K562 (cell line): ENCODE measurements around the gene VAT1L. TPM values are rescaled to one million over a fixed set of nuclear protein-coding genes. Genes with fewer than 3 reads are reported as not detected.

ENCODE experiments used
- BRCA1 ChIP-seq, 2 experiments: fragments of 450-650 bp in 1 of 2; sonication (generic) in 1 of 2; formaldehyde crosslinking in 1 of 2; IDR thresholded peaks; 2 replicates each; pipeline versions ENCODE4 v1.5.0 to v1.6.1; 2017 to 2020; ENCODE audit warnings: mild to moderate bottlenecking in 1 of 2, missing genetic modification reagents in 1 of 2
- DPF2 ChIP-seq: fragments of 450-650 bp; IDR thresholded peaks from 2 replicates; pipeline ENCODE4 v1.6.1; 2016
- EGR1 ChIP-seq: fragments of 450-650 bp; conservative IDR thresholded peaks from 2 replicates; pipeline ENCODE4 v1.6.1; 2017; ENCODE audit warnings: mild to moderate bottlenecking
- EHMT2 ChIP-seq: fragments of 450-650 bp; IDR thresholded peaks from 2 replicates; pipeline ENCODE4 v1.6.1; 2018; ENCODE audit warnings: antibody characterized with exemption
- KLF10 ChIP-seq: fragments of 250-450 bp; sonication (Bioruptor Pico); IDR thresholded peaks from 2 replicates; pipeline ENCODE4 v1.6.1; 2021; ENCODE audit warnings: matching md5 sums
- MIER1 ChIP-seq: fragments of 450-650 bp; IDR thresholded peaks from 2 replicates; pipeline ENCODE4 v1.6.1; 2016; ENCODE audit warnings: antibody characterized with exemption, mild to moderate bottlenecking, low read depth
- SAFB2 ChIP-seq: fragments of 200-400 bp; formaldehyde crosslinking; IDR thresholded peaks from 2 replicates; pipeline ENCODE4 v1.6.1; 2018; ENCODE audit warnings: borderline replicate concordance, low read length, low read depth, moderate library complexity; ENCODE audit not compliant: severe bottlenecking
- SMC3 ChIP-seq: conservative IDR thresholded peaks from 2 replicates; pipeline ENCODE4 v1.6.1; 2011; ENCODE audit warnings: low read depth, low read length, improper control_type of control experiment; ENCODE audit not compliant: insufficient read depth
- ZNF212 ChIP-seq: fragments of 450-650 bp; formaldehyde crosslinking; IDR thresholded peaks from 2 replicates; pipeline ENCODE4 v1.4.0; 2020; ENCODE audit warnings: mild to moderate bottlenecking
- ZNF384 ChIP-seq: IDR thresholded peaks from 2 replicates; pipeline ENCODE4 v1.6.1; 2012; ENCODE audit warnings: low read depth, low read length, improper control_type of control experiment
- polyA plus RNA-seq, 8 experiments: library from polyadenylated mRNA; depleted of rRNA in 4 of 8; stranded (reverse) in 5 of 8; unstranded in 3 of 8; fragments of >200 nt; fragmentation: Nextera tagmentation in 2 of 8; fragmentation: Illumina TruSeq in 1 of 8; extraction: Ambion mirVana in 2 of 8; extraction: Trizol in 1 of 8; gene quantifications; 2 replicates each; pipeline versions ENCODE4 v1.2.1 to v1.2.3, GENCODE V29; 2011 to 2014; ENCODE audit warnings: inconsistent platforms in 1 of 8, missing spikeins in 1 of 8
- total RNA-seq, 7 experiments: library from RNA; depleted of rRNA in 6 of 7; stranded (reverse); fragments of >200 nt in 6 of 7; fragmentation: Illumina TruSeq in 2 of 7; extraction: Trizol in 2 of 7; gene quantifications; 2 replicates each; pipeline versions ENCODE4 v1.2.1 to v1.2.3, GENCODE V29; 2011 to 2021; ENCODE audit warnings: low replicate concordance in 1 of 7
- TF ChIP-seq, protein P1 (sequence below), 2 experiments: fragments of 450-650 bp; formaldehyde crosslinking in 1 of 2; IDR thresholded peaks; 2 replicates each; pipeline versions ENCODE4 v1.4.0 to v1.6.1; 2014 to 2020; ENCODE audit warnings: mild to moderate bottlenecking in 2 of 2, borderline replicate concordance in 1 of 2, low read depth in 1 of 2
- TF ChIP-seq, protein P2 (sequence below), 2 experiments: fragments of 450-650 bp; IDR thresholded peaks; 2 replicates each; pipeline ENCODE4 v1.6.1; 2016
- TF ChIP-seq, protein P3 (sequence below): sonication (generic); formaldehyde crosslinking; IDR thresholded peaks from 2 replicates; pipeline ENCODE4 v1.8.0; 2023; ENCODE audit warnings: missing genetic modification reagents, mild to moderate bottlenecking, borderline replicate concordance

Gene VAT1L
- total and polyA plus RNA-seq, 9 of the 15 experiments (the other 6 are each of a cell fraction or from before 2014, with no cell fraction given), result 0.01 TPM; not detected in 8

DNA sequence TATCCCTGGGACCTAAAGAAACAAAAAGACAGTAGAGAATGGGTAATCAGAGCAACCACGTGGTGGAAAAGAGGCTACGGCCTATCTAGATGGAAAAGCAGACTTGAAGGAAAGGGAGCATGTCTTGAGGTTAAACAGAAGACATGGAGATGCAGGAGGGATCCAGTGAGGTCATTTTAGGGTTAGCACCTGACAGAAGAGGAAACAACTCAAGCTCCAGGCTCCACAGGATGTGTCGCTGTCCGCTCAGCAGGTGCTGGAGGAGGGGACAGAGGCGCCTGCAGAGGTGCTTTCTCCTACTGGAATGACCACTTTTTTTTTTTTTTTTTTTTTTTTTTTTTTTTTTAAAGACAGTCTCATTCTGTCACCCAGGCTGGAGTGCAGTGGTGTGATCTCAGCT lies 186.5 kb downstream of the VAT1L start (continued):
- TF ChIP-seq, protein P1, sequence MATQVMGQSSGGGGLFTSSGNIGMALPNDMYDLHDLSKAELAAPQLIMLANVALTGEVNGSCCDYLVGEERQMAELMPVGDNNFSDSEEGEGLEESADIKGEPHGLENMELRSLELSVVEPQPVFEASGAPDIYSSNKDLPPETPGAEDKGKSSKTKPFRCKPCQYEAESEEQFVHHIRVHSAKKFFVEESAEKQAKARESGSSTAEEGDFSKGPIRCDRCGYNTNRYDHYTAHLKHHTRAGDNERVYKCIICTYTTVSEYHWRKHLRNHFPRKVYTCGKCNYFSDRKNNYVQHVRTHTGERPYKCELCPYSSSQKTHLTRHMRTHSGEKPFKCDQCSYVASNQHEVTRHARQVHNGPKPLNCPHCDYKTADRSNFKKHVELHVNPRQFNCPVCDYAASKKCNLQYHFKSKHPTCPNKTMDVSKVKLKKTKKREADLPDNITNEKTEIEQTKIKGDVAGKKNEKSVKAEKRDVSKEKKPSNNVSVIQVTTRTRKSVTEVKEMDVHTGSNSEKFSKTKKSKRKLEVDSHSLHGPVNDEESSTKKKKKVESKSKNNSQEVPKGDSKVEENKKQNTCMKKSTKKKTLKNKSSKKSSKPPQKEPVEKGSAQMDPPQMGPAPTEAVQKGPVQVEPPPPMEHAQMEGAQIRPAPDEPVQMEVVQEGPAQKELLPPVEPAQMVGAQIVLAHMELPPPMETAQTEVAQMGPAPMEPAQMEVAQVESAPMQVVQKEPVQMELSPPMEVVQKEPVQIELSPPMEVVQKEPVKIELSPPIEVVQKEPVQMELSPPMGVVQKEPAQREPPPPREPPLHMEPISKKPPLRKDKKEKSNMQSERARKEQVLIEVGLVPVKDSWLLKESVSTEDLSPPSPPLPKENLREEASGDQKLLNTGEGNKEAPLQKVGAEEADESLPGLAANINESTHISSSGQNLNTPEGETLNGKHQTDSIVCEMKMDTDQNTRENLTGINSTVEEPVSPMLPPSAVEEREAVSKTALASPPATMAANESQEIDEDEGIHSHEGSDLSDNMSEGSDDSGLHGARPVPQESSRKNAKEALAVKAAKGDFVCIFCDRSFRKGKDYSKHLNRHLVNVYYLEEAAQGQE (IDR thresholded peaks at IDR 0.05; ENCODE audit: borderline replicate concordance), result peak; percentile 89
- TF ChIP-seq, protein P1 (CRISPR knock-in tag; IDR thresholded peaks at IDR 0.05; ENCODE audit: low read depth), result no peak
- TF ChIP-seq DPF2, result no peak
- TF ChIP-seq EHMT2, result peak; percentile 74
- no peak for TF ChIP-seq SAFB2
- TF ChIP-seq EGR1, result no peak
- TF ChIP-seq MIER1, result peak; percentile 78
- no peak for TF ChIP-seq BRCA1 (IDR thresholded peaks at IDR 0.05)
- no peak for TF ChIP-seq BRCA1 (CRISPR knock-in tag; IDR thresholded peaks at IDR 0.05)
- TF ChIP-seq, protein P2, sequence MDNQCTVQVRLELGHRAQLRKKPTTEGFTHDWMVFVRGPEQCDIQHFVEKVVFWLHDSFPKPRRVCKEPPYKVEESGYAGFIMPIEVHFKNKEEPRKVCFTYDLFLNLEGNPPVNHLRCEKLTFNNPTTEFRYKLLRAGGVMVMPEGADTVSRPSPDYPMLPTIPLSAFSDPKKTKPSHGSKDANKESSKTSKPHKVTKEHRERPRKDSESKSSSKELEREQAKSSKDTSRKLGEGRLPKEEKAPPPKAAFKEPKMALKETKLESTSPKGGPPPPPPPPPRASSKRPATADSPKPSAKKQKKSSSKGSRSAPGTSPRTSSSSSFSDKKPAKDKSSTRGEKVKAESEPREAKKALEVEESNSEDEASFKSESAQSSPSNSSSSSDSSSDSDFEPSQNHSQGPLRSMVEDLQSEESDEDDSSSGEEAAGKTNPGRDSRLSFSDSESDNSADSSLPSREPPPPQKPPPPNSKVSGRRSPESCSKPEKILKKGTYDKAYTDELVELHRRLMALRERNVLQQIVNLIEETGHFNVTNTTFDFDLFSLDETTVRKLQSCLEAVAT (IDR thresholded peaks at IDR 0.05), result no peak
- peak; percentile 31; the same call in 1 of the 2 replicates for TF ChIP-seq ZNF384
- TF ChIP-seq SMC3, result no peak
- TF ChIP-seq, protein P3, sequence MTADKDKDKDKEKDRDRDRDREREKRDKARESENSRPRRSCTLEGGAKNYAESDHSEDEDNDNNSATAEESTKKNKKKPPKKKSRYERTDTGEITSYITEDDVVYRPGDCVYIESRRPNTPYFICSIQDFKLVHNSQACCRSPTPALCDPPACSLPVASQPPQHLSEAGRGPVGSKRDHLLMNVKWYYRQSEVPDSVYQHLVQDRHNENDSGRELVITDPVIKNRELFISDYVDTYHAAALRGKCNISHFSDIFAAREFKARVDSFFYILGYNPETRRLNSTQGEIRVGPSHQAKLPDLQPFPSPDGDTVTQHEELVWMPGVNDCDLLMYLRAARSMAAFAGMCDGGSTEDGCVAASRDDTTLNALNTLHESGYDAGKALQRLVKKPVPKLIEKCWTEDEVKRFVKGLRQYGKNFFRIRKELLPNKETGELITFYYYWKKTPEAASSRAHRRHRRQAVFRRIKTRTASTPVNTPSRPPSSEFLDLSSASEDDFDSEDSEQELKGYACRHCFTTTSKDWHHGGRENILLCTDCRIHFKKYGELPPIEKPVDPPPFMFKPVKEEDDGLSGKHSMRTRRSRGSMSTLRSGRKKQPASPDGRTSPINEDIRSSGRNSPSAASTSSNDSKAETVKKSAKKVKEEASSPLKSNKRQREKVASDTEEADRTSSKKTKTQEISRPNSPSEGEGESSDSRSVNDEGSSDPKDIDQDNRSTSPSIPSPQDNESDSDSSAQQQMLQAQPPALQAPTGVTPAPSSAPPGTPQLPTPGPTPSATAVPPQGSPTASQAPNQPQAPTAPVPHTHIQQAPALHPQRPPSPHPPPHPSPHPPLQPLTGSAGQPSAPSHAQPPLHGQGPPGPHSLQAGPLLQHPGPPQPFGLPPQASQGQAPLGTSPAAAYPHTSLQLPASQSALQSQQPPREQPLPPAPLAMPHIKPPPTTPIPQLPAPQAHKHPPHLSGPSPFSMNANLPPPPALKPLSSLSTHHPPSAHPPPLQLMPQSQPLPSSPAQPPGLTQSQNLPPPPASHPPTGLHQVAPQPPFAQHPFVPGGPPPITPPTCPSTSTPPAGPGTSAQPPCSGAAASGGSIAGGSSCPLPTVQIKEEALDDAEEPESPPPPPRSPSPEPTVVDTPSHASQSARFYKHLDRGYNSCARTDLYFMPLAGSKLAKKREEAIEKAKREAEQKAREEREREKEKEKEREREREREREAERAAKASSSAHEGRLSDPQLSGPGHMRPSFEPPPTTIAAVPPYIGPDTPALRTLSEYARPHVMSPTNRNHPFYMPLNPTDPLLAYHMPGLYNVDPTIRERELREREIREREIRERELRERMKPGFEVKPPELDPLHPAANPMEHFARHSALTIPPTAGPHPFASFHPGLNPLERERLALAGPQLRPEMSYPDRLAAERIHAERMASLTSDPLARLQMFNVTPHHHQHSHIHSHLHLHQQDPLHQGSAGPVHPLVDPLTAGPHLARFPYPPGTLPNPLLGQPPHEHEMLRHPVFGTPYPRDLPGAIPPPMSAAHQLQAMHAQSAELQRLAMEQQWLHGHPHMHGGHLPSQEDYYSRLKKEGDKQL (CRISPR knock-in tag), result no peak
- no peak for TF ChIP-seq ZNF212
- TF ChIP-seq KLF10 (CRISPR knock-in tag), result no peak
